VCaP (cell line): ENCODE data around the gene CENPF.

Source experiments
- H3K27ac ChIP-seq: fragments of 450-650 bp; 2 replicates; pipeline ENCODE4 v1.5.1; 2017
- TF ChIP-seq, protein P1 (sequence below): fragments of 450-650 bp; conservative IDR thresholded peaks from 2 replicates; pipeline ENCODE4 v1.5.1; 2017; ENCODE audit warnings: mild to moderate bottlenecking, moderate library complexity

Gene CENPF

DNA sequence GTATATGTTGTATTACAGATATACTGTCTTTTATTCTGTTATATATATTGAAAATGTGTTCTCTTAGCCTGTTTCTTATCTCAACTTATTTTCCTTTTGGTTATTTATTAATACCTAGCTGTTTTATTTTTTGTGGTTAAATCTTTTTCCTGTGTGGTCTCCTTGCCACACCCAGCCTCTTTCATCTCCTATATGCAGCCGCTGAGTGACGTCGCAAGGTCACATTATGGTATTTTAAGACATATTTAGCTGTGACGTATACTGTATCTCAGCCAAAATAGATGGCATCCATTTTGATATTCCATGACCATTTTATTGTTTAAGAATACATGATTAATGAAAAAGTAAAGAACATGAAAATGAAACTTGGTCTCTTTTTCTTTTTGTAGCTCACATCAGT is 29.1 kb downstream of the CENPF start:
- H3K27ac ChIP-seq, result no peak overlapping the region
- TF ChIP-seq, protein P1, sequence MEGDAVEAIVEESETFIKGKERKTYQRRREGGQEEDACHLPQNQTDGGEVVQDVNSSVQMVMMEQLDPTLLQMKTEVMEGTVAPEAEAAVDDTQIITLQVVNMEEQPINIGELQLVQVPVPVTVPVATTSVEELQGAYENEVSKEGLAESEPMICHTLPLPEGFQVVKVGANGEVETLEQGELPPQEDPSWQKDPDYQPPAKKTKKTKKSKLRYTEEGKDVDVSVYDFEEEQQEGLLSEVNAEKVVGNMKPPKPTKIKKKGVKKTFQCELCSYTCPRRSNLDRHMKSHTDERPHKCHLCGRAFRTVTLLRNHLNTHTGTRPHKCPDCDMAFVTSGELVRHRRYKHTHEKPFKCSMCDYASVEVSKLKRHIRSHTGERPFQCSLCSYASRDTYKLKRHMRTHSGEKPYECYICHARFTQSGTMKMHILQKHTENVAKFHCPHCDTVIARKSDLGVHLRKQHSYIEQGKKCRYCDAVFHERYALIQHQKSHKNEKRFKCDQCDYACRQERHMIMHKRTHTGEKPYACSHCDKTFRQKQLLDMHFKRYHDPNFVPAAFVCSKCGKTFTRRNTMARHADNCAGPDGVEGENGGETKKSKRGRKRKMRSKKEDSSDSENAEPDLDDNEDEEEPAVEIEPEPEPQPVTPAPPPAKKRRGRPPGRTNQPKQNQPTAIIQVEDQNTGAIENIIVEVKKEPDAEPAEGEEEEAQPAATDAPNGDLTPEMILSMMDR, result no peak

DNA sequence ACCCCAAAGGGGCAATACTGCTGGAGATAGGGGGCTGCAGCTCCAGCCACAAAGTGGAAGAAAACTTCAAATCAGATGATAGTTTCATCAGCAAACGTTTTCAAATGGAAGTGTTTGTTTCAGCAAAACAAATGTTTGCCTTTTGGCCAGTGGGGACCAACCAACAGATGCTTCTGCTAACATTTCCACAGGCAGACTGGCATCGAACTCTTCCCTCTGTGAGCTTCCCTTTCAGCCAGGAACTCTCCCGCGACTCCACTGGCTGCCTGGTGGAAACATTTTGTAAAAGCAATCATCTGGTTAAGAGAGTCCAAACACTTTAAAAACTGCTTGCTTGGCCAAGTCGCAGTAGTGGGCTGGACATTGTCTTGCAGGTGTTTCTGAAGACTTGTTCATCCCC is 30.7 kb downstream of the CENPF start:
- TF ChIP-seq, protein P1, result no peak
- no peak overlapping the region for H3K27ac ChIP-seq

DNA sequence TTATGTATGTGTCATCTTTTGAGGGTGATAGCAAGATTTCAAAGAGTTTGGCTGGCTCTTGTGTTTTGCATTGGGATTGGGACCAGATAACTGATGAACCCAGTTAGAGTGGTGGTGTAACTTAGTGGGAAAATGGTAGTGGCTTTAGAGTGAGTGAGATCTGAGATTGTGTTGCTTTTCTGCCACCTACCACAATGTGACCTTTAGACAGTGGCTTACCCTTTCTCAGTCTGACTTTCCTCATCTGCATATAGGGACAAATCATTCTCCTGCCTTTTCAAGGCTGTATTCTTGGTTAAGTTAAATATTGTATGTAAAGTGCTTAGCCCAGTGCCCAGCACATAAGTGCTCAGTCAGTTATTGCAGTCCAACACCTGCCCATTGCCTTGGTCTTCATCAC is 31.3 kb downstream of the CENPF start:
- no peak overlapping the region for H3K27ac ChIP-seq
- TF ChIP-seq, protein P1, result no peak

DNA sequence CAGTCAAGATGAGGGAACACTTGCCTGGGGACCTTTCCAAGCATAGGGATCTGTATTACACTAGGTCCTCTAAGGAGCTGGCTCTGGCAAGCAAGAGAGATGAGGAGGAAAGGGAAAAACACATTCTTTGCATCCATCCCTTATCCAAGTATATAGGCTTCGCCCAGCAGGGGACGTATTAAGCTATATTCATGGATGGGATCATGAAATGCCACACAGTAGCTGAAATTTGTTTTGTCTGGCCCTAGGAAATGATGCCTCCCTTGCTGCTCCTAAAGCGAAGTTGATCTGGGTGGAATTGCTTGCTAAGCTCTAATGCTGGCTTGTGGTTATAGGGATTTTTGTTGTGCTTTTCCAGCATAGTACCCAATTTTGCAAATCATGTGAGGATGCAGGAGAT is 32.1 kb downstream of the CENPF start:
- TF ChIP-seq, protein P1, result no peak

DNA sequence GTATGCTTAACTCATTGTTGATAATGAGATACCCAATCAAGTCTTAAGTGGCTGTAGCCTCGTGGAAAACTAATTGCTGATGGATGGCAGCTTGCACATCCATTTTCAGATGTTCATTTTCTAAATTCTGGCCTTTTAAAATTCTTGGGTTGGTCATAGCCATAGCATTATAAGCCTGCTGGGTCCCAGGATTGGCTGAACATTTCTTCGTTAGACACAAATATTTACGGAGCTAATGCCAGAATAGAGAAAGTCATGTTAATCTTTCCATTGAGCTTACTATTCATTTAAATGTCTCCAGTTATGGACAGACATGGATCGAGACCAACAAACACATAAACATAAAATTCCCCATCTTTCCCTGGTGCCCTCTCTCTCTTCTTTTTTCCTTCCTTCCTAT is 32.5 kb downstream of the CENPF start:
- H3K27ac ChIP-seq, result no peak overlapping the region
- TF ChIP-seq, protein P1, result no peak

More for the DNA sequence above, 32.1 kb downstream of the CENPF start:
- H3K27ac ChIP-seq, result no peak overlapping the region

DNA sequence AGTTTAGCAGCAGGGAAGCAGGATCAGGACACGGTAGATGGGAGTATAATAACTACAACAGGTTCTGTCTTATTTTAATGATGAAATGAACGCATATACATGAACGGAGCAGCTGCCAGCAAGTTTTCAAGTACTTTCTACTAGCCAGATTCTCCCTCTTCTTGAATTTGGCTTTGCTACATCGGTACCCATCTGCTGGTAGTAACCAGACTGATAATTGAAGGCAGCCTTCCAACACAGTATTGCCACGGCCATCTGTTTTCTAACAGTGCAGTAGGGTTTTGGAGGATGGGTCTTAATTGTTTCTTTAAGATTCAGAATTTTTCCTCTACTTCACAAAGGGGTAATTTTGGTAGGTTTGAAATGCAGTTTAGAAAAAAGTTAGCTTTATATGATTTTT is 33.4 kb downstream of the CENPF start:
- TF ChIP-seq, protein P1, result no peak
- peak overlapping the region; percentile 14; the same call in 1 of the 2 replicates for H3K27ac ChIP-seq

DNA sequence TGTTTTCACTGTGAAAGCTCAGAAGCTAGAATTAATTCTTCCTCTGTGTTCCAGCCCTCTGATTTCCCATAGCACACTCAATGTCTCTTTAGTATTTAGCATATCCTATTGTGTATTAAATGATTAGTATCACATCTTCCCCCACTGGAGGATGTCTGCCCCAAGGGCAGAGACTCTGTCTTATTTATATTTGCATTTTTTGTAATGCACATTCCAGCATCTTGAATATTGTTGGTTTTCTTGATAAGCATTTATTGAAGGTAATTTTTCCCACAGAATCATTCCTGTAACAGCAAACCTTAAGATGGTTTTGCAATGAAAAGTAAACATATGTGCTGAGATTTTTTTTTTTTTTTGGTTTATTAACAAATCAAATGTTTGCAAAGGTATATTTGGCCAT is 34.1 kb downstream of the CENPF start:
- TF ChIP-seq, protein P1, result no peak
- H3K27ac ChIP-seq, result peak overlapping the region; percentile 14; the same call in 1 of the 2 replicates
